Progenitor cell of endocrine pancreas (in vitro differentiated cells): ENCODE data around the gene SLC6A6. TPM values are rescaled to one million over a fixed set of nuclear protein-coding genes. Genes with fewer than 3 reads are reported as not detected.

ENCODE experiments used
- DNase-seq: peaks from one replicate; pipeline ENCODE4 v3.0.0; 2021; ENCODE audit warnings: low spot score; ENCODE audit not compliant: unreplicated experiment
- H3K27ac Mint-ChIP-seq: 2 replicates; pipeline ENCODE4 v1.8.0; 2021; ENCODE audit warnings: mild to moderate bottlenecking, moderate library complexity, mixed read lengths
- H3K27me3 Mint-ChIP-seq: 2 replicates; pipeline ENCODE4 v1.8.0; 2021; ENCODE audit warnings: mixed read lengths
- H3K36me3 Mint-ChIP-seq: 2 replicates; pipeline ENCODE4 v1.8.0; 2022; ENCODE audit warnings: mixed read lengths; ENCODE audit not compliant: insufficient read depth
- H3K4me1 Mint-ChIP-seq: 2 replicates; pipeline ENCODE4 v1.8.0; 2021; ENCODE audit warnings: low read depth, mixed read lengths
- H3K4me3 Mint-ChIP-seq: 2 replicates; pipeline ENCODE4 v1.8.0; 2021; ENCODE audit warnings: low read depth, mild to moderate bottlenecking, moderate library complexity, mixed read lengths
- H3K9me3 Mint-ChIP-seq: 2 replicates; pipeline ENCODE4 v1.8.0; 2021; ENCODE audit warnings: low read depth, mixed read lengths
- total RNA-seq: library from RNA; stranded (reverse); gene quantifications from 2 replicates; pipeline ENCODE4 v1.2.1, GENCODE V29; 2021
- TF ChIP-seq, protein P1 (sequence below): fragments of 200-600 bp; sonication (generic); IDR thresholded peaks from one replicate; pipeline ENCODE4 v1.5.0; 2021; ENCODE audit warnings: antibody characterized with exemption, mild to moderate bottlenecking; ENCODE audit not compliant: unreplicated experiment

SLC6A6 gene
- total RNA-seq, 1 donor from 2014 or later, result 23.8 TPM

- H3K27ac Mint-ChIP-seq, result no peak overlapping the region
- H3K36me3 Mint-ChIP-seq, result no peaks in the 10 kb centered on the region
- H3K4me1 Mint-ChIP-seq, result peaks cover 9% of the 10 kb centered on the region
Observed at GRCh38 chr3:14411166-14411526, 8.7 kb downstream of the SLC6A6 start.

GRCh38 chr3:14411988-14412387, 9.6 kb downstream of the SLC6A6 start:
- TF ChIP-seq, protein P1, sequence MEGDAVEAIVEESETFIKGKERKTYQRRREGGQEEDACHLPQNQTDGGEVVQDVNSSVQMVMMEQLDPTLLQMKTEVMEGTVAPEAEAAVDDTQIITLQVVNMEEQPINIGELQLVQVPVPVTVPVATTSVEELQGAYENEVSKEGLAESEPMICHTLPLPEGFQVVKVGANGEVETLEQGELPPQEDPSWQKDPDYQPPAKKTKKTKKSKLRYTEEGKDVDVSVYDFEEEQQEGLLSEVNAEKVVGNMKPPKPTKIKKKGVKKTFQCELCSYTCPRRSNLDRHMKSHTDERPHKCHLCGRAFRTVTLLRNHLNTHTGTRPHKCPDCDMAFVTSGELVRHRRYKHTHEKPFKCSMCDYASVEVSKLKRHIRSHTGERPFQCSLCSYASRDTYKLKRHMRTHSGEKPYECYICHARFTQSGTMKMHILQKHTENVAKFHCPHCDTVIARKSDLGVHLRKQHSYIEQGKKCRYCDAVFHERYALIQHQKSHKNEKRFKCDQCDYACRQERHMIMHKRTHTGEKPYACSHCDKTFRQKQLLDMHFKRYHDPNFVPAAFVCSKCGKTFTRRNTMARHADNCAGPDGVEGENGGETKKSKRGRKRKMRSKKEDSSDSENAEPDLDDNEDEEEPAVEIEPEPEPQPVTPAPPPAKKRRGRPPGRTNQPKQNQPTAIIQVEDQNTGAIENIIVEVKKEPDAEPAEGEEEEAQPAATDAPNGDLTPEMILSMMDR, result peak; percentile 34

More at GRCh38 chr3:14411166-14411526, 8.7 kb downstream of the SLC6A6 start:
- Mint-ChIP-seq H3K4me3 (no peak overlapping the region), H3K9me3 (no peaks in the 10 kb centered on the region), H3K27me3 (no peaks in the 10 kb centered on the region)
- TF ChIP-seq, protein P1, result no peak
- DNase-seq, result no peak

GRCh38 chr3:14412831-14413380, 10.5 kb downstream of the SLC6A6 start:
- Mint-ChIP-seq H3K27me3 (no peaks in the 10 kb centered on the region), H3K4me1 (peaks cover 4% of the 10 kb centered on the region), H3K36me3 (peaks cover 4% of the 10 kb centered on the region), H3K9me3 (no peaks in the 10 kb centered on the region), H3K4me3 (no peak overlapping the region), H3K27ac (no peak overlapping the region)
- TF ChIP-seq, protein P1, result no peak
- no peak for DNase-seq

More at GRCh38 chr3:14411988-14412387, 9.6 kb downstream of the SLC6A6 start:
- no peak for DNase-seq
- peaks cover 3% of the 10 kb centered on the region for H3K4me1 Mint-ChIP-seq
- no peaks in the 10 kb centered on the region for H3K27me3 Mint-ChIP-seq
- no peak overlapping the region for H3K4me3 Mint-ChIP-seq
- H3K27ac Mint-ChIP-seq, result no peak overlapping the region
- H3K9me3 Mint-ChIP-seq, result no peaks in the 10 kb centered on the region
- no peaks in the 10 kb centered on the region for H3K36me3 Mint-ChIP-seq

- no peaks in the 10 kb centered on the region for H3K9me3 Mint-ChIP-seq
- no peak overlapping the region for H3K27ac Mint-ChIP-seq
- TF ChIP-seq, protein P1, result no peak
- H3K4me3 Mint-ChIP-seq, result no peak overlapping the region
- H3K27me3 Mint-ChIP-seq, result no peaks in the 10 kb centered on the region
- no peak for DNase-seq
- H3K4me1 Mint-ChIP-seq, result peaks cover 10% of the 10 kb centered on the region
- H3K36me3 Mint-ChIP-seq, result peaks cover 5% of the 10 kb centered on the region
Observed at GRCh38 chr3:14413381-14414071, 11.1 kb downstream of the SLC6A6 start.

DNA sequence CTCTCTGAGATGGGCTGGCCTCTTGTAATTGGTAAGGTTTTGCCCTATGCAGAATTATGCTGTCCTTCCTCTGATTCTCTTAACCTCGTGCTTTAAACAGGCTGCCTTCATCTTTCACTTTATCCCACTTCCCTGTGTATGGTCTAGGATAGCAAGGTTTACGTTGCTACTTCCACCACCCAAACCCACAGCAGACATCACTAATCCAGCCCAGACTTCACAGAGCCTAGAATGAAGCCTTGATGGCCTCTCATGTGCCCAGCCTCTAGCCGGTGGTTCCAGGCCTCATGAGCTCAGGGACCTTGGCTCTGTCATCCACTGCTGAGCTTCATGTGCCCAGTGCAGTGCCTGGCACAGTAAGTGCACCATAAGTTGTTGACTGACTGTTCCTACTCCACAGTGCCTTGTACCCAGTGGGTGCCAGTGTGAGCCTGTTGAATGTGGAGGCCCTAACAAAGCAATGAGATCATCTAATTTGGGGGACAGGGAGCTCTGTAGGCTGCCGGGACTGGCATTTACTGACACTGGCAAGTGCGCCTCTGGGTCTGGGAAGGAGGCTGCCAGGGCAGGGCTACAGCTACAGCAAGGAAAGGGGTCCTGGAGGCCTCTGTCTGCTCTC, 12.5 kb downstream of the SLC6A6 start:
- Mint-ChIP-seq H3K9me3 (no peaks in the 10 kb centered on the region), H3K27me3 (no peaks in the 10 kb centered on the region), H3K36me3 (peaks cover 7% of the 10 kb centered on the region), H3K27ac (no peak overlapping the region), H3K4me1 (peaks cover 19% of the 10 kb centered on the region), H3K4me3 (no peak overlapping the region)
- DNase-seq, result no peak
- TF ChIP-seq, protein P1, result no peak
